GM21447 (cell line): Measurements from ENCODE around the gene TMEM255B.
"Not testable (repeated sequence)": the region's sequence is repeated elsewhere in the genome, so short reads cannot be mapped to it uniquely, and the experiment has no call there.

ENCODE experiments used
- ATAC-seq: cut with Tn5 transposase; IDR thresholded peaks from one replicate; pipeline ENCODE4 v1.9.1; 2021; ENCODE audit not compliant: unreplicated experiment

The TMEM255B gene

DNA sequence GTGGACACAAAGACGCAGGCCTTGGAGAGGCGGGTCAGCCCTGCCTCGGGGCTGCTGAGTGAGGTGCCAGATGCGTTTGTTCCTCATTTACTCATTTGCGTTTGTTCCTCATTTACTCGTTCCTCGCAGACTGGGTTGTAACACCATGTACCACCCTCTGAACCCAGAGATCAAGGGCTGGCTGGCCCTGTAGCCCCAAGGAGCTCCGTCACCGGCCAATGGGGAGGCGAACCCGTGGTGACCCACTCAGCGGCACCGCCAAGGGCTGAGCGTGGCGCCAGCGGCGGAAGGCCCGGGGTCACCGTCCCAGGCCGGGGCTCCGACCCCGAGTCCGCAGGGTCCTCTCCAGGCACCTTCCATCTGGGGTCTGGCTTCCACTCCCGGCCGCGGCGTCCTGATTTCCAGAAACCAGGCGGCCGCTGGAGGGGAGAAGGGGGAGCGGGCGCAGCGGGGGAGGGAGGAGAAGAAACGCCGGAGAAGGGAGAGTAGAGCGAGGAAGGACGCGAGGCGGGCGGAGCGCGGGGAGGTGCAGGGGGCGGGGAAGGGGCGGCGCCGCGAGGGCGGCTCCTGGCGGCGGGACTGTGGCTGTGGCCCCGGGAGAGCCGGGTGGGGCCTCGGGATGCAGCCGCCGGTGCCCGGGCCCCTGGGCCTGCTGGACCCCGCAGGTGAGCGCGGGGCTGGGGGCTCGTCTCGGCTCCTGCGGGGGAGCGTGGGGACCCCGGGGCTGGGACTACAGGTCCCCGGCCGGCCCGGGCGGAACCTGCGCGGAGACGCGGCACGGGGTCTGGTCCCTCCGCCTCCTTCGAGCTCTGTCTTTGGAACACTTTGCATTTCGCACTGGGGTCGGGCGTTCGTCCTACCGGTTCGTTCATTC lies at the start of gene TMEM255B:
Gene TMEM255B (plus strand): TSS at position 576 of the 874 bp plus-strand sequence. CDS start 44 bp downstream, at position 620.
- ATAC-seq = peak; percentile 80

DNA sequence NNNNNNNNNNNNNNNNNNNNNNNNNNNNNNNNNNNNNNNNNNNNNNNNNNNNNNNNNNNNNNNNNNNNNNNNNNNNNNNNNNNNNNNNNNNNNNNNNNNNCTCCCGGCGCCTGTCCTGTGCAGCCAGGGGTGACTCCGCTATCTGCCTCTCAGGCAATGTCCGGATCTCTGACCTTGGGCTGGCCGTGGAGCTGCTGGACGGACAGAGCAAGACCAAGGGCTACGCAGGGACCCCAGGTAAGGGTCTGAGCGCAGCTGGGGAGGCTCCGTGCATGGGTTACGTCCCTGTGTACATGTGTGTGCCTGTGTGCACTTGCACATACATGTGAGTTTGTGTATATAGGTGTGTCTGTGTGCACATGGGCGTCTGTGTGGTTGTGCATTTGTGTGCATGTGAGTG lies 36.1 kb upstream of the TMEM255B start:
- ATAC-seq = no peak

DNA sequence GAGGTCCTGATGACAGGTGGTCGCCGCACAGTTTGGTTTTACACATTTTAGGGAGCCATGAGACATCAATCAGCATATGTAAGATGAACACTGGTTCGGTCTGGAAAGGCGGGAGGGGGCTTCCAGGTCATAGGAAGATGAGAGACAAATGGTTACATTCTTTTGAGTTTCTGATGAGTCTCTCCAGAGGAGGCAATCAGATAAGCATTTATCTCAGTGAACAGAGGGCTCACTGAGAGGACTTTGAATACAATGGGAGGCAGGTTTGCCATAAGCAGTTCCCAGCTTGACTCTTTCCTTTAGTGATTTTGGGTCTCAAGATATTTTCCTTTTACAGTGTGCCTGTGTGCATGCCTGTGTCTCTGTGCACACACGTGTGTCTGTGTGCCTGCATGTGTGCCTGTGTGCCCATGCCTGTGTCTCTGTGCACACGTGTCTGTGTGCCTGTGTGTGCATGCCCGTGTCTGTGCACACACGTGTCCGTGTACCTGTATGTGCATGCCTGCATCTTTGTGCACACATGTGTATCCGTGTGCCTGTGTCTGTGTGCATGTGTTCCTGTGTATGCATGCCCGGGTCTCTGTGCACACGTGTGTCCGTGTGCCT lies 35.5 kb upstream of the TMEM255B start:
- no peak for ATAC-seq

DNA sequence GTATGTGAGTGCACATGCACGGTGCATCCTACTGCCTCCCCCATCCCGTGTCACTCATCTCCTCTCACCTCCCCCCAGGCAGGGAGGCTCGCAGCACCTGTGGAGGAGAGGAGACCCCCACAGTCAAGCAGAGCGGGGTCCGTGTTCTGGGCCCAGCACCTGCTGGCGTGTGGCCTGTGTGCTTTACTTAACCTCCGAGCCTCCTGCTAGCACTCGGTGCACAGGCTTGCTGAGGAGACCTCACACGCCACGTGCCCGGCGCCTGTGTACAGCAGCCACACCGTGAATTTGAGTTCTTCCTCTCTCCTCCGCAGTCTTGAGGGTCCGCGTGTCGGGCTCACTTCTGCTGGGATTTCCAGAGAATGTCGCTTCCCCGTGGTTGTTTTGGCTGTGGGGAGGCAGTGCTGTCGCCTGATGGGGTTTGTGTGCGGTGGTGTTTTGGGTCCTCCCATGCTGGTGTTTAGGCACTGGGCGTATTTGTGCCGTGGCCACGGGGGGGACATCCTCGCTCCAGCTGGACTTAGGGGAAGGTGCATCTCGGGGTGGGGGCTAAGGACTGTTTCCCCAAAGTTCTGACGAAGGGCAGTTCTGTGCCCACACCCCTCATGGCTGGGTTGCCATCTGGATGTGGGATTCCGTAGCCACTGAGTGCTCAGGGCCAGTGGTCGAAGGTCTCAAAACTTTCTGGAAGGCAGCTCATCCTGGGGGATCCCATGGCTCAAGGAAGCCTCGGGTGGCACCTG lies 34.8 kb upstream of the TMEM255B start:
- no peak for ATAC-seq

DNA sequence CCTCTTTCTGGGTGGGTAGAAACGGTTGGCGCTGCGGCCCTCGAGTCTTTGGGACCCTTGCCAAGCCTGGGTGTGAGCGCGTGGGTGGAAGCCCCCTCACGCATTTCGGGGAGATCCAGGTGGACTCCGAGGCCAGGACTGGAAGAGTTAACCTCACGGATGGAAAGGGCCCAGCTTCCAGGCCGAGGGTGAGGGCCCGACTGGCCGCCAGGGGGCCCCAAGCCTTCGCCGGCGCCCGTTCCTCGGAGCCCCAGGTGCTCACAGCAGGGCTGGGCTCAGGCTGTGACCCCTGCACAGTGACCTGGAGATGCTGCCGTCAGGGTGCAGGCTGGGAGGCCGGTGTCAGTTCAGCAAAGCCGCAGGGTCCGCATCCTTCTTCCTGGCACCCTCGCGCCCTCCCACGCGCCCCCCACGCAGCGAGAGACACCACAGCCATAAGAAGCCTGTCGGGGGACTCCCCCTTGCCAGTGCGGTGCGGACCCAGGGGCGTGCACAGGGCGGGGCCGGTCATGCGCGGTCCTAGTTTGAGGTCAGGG lies 34.2 kb upstream of the TMEM255B start:
- ATAC-seq = peak; percentile 73

DNA sequence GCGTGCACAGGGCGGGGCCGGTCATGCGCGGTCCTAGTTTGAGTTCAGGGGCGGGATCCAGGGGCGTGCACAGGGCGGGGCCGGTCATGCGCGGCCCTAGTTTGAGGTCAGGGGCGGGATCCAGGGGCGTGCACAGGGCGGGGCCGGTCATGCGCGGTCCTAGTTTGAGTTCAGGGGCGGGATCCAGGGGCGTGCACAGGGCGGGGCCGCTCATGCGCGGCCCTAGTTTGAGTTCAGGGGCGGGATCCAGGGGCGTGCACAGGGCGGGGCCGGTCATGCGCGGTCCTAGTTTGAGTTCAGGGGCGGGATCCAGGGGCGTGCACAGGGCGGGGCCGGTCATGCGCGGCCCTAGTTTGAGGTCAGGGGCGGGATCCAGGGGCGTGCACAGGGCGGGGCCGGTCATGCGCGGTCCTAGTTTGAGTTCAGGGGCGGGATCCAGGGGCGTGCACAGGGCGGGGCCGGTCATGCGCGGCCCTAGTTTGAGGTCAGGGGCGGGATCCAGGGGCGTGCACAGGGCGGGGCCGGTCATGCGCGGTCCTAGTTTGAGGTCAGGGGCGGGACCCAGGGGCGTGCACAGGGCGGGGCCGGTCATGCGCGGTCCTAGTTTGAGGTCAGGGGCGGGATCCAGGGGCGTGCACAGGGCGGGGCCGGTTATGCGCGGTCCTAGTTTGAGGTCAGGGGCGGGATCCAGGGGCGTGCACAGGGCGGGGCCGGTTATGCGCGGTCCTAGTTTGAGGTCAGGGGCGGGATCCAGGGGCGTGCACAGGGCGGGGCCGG lies 33.5 kb upstream of the TMEM255B start:
- ATAC-seq = not testable (repeated sequence)

DNA sequence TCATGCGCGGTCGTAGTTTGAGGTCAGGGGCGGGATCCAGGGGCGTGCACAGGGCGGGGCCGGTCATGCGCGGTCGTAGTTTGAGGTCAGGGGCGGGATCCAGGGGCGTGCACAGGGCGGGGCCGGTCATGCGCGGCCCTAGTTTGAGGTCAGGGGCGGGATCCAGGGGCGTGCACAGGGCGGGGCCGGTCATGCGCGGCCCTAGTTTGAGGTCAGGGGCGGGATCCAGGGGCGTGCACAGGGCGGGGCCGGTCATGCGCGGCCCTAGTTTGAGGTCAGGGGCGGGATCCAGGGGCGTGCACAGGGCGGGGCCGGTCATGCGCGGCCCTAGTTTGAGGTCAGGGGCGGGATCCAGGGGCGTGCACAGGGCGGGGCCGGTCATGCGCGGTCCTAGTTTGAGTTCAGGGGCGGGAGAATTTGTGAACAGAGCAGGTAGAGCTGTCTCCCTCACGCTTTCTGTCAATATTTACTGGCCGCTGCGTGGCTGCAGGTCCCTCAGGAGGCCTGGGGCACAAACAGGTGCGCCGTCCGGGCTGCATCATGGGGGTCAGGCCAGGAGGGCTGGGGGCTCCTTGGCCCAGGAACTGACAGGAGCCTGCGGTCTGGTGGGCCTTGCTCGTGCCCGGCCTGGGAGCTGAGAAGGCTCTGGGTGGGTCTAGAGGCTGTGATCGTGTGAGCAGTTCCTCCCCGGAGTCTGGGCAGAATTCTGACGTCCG lies 32.8 kb upstream of the TMEM255B start:
- not testable (repeated sequence) for ATAC-seq

DNA sequence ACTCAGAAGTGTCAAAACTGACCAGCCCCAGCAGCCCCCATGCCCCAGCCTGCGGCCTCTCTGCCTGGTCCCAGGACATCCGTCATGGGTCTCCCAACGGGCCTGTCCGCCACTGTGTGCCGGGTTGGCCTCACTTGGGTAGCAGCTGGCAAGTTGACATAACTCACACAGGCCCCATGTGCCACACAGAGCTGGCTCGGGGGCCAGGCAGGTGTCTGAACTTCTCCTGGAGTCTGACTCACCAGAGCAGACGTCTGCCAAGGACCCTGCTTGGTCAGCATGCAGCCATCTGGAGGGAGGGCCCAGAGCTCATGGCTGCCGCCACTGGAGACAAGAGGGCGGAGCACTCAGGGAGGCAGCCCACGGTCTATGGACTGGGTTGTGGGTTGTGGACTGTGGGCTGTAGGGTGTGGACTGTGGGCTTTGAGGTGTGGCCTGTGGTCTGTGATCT lies 32.0 kb upstream of the TMEM255B start:
- no peak for ATAC-seq

DNA sequence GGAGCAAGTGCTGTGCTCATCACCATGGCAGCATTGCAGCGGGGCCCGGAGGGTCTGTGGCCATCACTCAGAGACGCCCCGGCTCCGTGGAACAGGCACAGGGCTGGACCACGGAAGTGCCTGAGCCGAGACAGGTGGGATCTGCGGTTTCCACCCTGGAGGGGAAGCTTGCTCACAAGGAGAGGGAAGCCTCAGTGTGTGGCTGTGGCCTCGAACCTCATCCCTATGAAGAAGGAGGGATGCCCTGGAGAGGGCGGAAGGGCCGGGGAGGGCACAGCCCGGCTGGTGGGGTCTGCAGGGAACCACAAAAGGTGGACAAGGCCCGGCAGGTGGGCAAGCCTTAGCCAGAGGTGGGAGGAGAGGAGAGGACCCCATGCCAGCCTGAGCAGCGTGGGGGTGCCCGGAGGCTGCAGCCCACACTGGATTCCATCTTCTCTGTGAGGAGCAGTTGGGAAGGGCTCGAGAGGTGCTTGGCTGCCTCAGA lies 30.4 kb upstream of the TMEM255B start:
- no peak for ATAC-seq

DNA sequence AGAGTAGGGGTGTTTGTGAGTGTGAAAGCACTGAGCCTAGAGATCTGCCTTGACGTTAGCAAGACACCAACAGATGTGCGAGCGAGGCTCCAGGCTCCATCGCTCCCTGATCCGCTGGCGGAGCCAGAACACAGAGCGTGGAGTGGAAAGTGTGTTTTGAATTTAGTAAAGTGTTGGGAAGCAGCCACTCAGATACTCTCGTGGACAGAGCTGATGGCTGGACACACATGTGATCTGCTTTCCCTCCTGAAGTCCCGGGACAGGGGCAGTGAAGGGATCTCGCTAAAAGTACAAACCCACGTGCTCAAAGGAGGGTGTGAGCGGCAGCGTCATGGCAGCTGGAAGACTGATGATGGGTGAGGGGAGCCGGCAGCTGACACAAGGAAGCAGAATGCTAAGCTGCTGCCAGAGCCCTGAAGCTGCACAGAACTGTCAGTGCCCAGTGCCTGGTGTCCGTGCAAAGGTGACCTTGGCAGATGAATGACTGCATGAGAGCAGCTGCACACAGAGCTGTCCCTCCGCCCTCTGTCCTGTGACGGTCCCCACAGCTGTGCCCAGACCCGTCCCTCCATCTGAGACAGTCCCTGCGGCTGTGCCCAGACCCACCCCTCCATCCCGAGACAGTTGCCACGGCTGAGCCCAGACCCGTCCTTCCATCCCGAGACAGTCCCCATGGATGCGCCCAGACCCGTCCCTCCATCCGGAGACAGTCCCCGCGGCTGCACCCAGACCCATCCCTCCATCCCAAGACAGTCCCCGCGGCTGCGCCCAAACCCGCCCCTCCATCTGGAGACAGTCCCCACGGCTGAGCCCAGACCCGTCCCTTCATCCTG lies 29.6 kb upstream of the TMEM255B start:
- no peak for ATAC-seq

DNA sequence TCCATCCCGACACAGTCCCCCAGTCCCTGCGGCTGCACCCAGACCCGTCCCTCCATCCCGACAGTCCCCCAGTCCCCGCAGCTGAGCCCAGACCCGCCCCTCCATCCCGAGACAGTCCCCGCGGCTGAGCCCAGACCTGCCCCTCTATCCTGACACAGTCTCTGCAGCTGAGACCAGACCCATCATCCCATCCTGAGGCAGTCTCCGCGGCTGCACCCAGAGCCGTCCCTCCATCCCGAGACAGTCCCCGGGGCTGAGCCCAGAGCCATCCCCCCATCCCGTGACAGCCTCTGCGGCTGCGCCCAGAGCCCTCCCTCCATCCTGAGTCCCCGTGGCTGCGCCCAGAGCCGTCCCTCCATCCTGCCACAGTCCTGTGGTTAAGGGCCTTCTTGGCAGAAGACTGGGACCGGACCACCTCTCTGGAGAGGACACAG lies 28.8 kb upstream of the TMEM255B start:
- ATAC-seq = no peak

DNA sequence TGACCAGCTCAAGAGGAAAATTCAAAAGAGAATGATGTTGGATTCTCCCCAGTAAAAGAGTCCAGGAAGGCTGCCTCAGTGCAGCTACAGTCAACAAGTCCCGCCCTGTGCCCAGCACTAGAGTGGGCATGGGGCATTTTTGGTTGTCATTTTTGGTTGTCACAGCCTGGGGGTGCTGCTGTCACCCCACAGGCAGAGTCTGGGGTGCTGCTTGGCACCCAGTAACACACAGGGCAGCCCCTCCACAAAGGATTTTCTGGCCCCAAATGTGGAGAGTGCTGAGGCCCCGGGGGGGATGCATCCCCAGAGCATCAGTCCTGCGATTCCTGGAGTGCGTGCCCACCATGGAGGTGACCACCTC lies 28.2 kb upstream of the TMEM255B start:
- ATAC-seq = no peak

DNA sequence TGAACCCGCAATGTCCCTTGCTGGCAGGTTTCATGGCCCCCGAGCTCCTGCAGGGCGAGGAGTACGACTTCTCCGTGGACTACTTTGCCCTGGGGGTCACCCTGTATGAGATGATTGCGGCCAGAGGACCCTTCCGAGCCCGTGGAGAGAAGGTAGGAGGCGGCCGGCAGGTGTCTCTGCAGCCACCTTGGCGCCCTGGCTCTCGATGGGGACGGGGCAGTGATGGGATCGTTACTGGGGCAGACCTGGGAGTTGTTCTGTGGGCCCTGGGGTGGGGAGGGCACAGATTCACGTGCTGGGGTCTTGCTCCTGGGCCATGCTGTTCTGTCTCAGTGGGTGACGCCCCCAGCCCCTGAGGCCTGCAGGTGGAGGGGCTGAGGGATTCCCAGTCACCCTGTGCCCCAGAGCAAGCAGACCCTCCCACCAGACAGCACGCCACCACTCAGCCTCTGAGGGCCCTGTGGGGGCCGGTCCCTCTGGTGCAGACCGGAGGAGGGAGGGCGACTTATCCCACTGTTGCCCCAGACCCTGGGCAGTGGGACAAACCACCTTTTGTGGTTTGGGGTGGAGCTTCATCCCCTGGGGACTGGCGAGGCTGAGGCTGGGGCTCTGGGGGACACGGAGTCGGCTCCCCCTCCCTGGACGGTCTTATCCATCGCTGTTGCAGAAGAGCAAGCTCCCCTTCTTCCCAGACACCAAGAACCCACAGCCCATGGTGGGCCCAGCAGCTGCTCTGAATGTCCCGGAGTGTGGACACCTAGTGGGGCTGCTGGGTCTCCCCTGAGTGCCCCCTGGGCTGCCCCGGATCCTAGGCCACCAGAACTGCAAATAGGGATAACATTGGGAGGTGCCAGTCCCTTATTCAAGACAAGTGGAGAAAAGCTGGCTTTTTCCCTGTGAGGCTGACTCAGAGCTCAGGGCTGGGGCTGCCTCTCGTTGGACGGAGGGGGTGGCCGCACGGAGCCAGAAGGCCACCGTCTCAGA lies 27.5 kb upstream of the TMEM255B start:
- no peak for ATAC-seq

DNA sequence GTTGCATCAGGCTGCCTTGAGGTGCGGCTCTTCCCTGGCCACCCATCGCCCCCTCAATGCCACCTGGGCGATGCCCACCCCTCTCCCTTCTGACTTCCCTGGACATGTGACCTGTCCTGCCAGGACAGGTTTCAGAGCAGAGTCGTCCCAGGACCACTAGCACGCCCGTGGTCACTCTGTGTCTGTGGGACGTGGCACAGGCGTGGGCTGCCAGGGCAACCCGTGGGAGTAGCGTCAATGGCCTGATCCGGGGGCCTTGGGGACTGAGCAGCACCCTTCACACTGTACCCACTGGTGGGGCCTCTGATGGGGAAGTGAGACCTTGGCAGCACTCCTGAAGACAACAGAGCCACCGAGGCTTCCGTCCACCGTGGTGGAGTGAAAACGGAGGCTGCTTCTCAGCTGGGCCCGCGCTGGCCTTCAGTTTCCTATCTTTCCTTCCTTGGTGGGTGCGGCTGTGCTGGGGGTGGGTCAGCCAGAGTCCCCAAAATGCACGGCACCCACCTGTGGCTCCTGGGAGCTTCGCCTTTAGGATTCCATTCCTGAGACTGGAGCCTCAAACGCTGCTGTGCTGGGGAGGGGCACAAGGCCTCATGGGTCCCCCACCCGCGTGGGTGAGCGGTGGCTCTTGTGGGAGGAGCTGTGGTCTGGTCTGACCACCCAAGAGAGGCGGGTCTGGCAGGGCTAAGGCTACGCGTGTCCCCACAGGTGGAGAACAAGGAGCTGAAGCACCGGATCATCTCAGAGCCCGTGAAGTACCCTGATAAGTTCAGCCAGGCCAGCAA lies 26.7 kb upstream of the TMEM255B start:
- ATAC-seq = no peak

DNA sequence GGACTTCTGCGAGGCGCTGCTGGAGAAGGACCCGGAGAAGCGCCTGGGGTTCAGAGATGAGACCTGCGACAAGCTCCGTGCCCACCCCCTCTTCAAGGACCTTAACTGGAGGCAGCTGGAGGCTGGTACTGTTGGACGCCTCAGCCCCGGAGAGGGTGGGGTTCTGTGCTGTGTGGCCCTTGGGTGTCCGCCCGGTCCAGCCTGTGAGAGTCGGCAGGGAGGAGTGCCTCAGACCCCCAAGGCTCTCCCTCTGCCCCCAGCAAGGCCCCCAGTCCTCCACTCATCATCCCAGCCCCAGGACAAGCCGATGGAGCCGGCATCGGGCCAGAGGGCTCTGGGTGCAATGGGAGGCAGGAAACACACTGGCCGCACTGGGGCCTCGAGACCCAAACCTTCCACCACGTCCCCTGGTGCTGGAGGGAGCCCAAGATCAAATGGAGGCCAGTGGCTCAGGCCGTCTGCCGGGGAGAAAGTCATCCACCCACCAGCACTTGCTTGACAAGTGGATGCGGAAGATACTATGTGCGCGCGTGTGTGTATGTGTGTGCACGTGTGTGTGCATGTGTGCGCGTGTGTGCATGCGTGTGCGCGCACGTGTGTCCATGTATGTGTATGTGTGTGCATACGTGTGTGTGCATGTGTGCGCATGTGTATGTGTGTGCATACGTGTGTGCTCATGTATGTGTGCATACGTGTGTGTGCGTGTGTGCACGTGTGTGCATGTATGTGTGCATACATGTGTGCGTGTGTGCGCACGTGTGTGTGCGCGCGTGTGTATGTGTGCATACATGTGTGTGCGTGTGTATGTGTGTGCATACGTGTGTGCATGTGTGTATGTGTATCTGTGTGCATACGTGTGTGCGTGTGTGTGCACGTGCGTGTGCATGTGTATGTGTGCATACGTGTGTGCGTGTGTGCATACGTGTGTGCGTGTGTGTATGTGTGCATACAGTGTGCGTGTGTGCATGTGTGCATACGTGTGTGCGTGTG lies 25.8 kb upstream of the TMEM255B start:
- ATAC-seq = no peak
